Small intestine (tissue), 7 donors: ENCODE results near the gene ITGAE. TPM values are rescaled to one million over a fixed set of nuclear protein-coding genes. Genes with fewer than 3 reads are reported as not detected.

Experiments used
- DNase-seq, 2 donors: peaks; one replicate each; pipeline versions ENCODE4 v3.0.0 to v3.0.0-alpha.2; 2013
- FAIRE-seq: peaks from 2 replicates; lab custom pipeline; 2012; peaks lifted over from hg19 to GRCh38; lab: Jason Lieb, UNC
- H3K27ac ChIP-seq, 3 donors: one replicate each; pipeline ENCODE4 v1.5.1; 2013; ENCODE audit warnings: low read length in 2 of 3, mild to moderate bottlenecking in 2 of 3, control low read depth in 1 of 3, inconsistent platforms in 1 of 3, low read depth in 1 of 3, moderate library complexity in 1 of 3
- H3K27me3 ChIP-seq, 3 donors: one replicate each; pipeline ENCODE4 v1.6.1; 2013; ENCODE audit warnings: low read length in 3 of 3, inconsistent platforms in 1 of 3; ENCODE audit not compliant: control insufficient read depth in 3 of 3, insufficient read depth in 3 of 3
- H3K36me3 ChIP-seq, 3 donors: one replicate each; pipeline ENCODE4 v1.6.1; 2013; ENCODE audit warnings: low read length in 3 of 3, inconsistent platforms in 1 of 3, low read depth in 1 of 3, mild to moderate bottlenecking in 1 of 3, moderate library complexity in 1 of 3; ENCODE audit not compliant: control insufficient read depth in 3 of 3, insufficient read depth in 2 of 3
- H3K4me1 ChIP-seq, 3 donors: one replicate each; pipeline ENCODE4 v1.6.1; 2013; ENCODE audit warnings: low read length in 2 of 3, inconsistent platforms in 1 of 3, low read depth in 1 of 3, mild to moderate bottlenecking in 1 of 3, moderate library complexity in 1 of 3; ENCODE audit not compliant: control insufficient read depth in 3 of 3, insufficient read depth in 2 of 3
- H3K4me3 ChIP-seq, 3 donors: one replicate each; pipeline ENCODE4 v1.5.1; 2013; ENCODE audit warnings: low read length in 3 of 3, control low read depth in 1 of 3, inconsistent platforms in 1 of 3, low read depth in 1 of 3, mild to moderate bottlenecking in 1 of 3, moderate library complexity in 1 of 3
- H3K9me3 ChIP-seq, 2 donors: one replicate each; pipeline ENCODE4 v1.6.1; 2013; ENCODE audit warnings: low read depth in 1 of 2, low read length in 1 of 2; ENCODE audit not compliant: control insufficient read depth in 2 of 2, insufficient read depth in 1 of 2
- WGBS, 3 donors: extraction: QIAGEN DNeasy Blood & Tissue Kit; methylation state at CpG; one replicate each; pipeline ENCODE4 v1.1.7; 2013; 5-methylcytosine and 5-hydroxymethylcytosine counted together
- polyA plus RNA-seq, 4 donors: library from polyadenylated mRNA; stranded (reverse) in 3 of 4; unstranded in 1 of 4; fragments of 200-250 nt in 3 of 4; fragments of 120-200 nt in 1 of 4; gene quantifications; one replicate each; pipeline versions ENCODE4 v1.2.1 to v1.2.3, GENCODE V29; 2013
- donor health status: healthy with polysubstance abuse.
- donor health status: control.
- donor health status: control.
- donor health status: Bipolar disorder and iron deficiency.
- donor health status: healthy.

Gene ITGAE
- polyA plus RNA-seq, 4 donors = 39.4 to 57.8 (median 45.1) TPM

- DNase-seq (no peak), FAIRE-seq (no peak)
- WGBS, 3 donors = 33 to 58% (median 51%) methylated on average over 20 of the region's 20 CpGs
- peaks cover 0 to 12% of the 10 kb centered on the region in 2 donors for H3K9me3 ChIP-seq
- H3K36me3 ChIP-seq = no peaks in the 10 kb centered on the region
- H3K27me3 ChIP-seq = no peaks in the 10 kb centered on the region
- peak overlapping the region; percentile 71 to 89 (median 79) for H3K27ac ChIP-seq
- H3K4me3 ChIP-seq = peak overlapping the region in 2 of 3 donors; percentile 55 to 61
- H3K4me1 ChIP-seq = peaks cover 0 to 7% (median 0%) of the 10 kb centered on the region in 3 donors
These were observed 45.5 kb downstream of the ITGAE start for GRCh38 chr17:3755335-3756030.

GRCh38 chr17:3754458-3755334, 46.3 kb downstream of the ITGAE start:
- 3 to 10% (median 5%) methylated on average over 38 to 56 of the region's 56 CpGs for WGBS, 3 donors
- Histone ChIP-seq H3K27ac (peak overlapping the region; percentile 71 to 89 (median 79)), H3K4me3 (peak overlapping the region in 2 of 3 donors; percentile 55 to 61)

GRCh38 chr17:3754066-3754457, 46.9 kb downstream of the ITGAE start:
- FAIRE-seq (no peak), DNase-seq (no peak)
- H3K27me3 ChIP-seq = no peaks in the 10 kb centered on the region
- peaks cover 0 to 7% (median 0%) of the 10 kb centered on the region in 3 donors for H3K4me1 ChIP-seq
- H3K9me3 ChIP-seq = peaks cover 0 to under 1% of the 10 kb centered on the region in 2 donors
- 79 to 84% (median 84%) methylated on average over 18 of the region's 18 CpGs for WGBS, 3 donors
- H3K27ac ChIP-seq = no peak overlapping the region
- H3K4me3 ChIP-seq = no peak overlapping the region
- H3K36me3 ChIP-seq = no peaks in the 10 kb centered on the region

More at GRCh38 chr17:3754458-3755334, 46.3 kb downstream of the ITGAE start:
- Histone ChIP-seq H3K4me1 (peaks cover 0 to 7% (median 0%) of the 10 kb centered on the region in 3 donors), H3K9me3 (peaks cover 0 to 7% of the 10 kb centered on the region in 2 donors), H3K36me3 (no peaks in the 10 kb centered on the region), H3K27me3 (no peaks in the 10 kb centered on the region)
- FAIRE-seq (no peak), DNase-seq (peak; percentile 97 to 98)

- no peak for FAIRE-seq
These were observed 47.4 kb downstream of the ITGAE start for GRCh38 chr17:3753624-3754023.

GRCh38 chr17:3751836-3752235, 49.2 kb downstream of the ITGAE start:
- Histone ChIP-seq H3K4me1 (peaks cover 0 to 7% (median 0%) of the 10 kb centered on the region in 3 donors), H3K27ac (no peak overlapping the region), H3K36me3 (no peaks in the 10 kb centered on the region), H3K27me3 (no peaks in the 10 kb centered on the region), H3K4me3 (no peak overlapping the region), H3K9me3 (no peaks in the 10 kb centered on the region)
- WGBS, 3 donors = 95 to 97% (median 96%) methylated on average over 12 to 15 of the region's 15 CpGs
- no peak for DNase-seq
- no peak for FAIRE-seq

More at GRCh38 chr17:3753624-3754023, 47.4 kb downstream of the ITGAE start:
- DNase-seq = no peak
- Histone ChIP-seq H3K9me3 (no peaks in the 10 kb centered on the region), H3K4me3 (no peak overlapping the region), H3K4me1 (peaks cover 0 to 7% (median 0%) of the 10 kb centered on the region in 3 donors), H3K27ac (no peak overlapping the region), H3K36me3 (no peaks in the 10 kb centered on the region), H3K27me3 (no peaks in the 10 kb centered on the region)
- 77 to 88% (median 80%) methylated on average over 12 of the region's 12 CpGs for WGBS, 3 donors

- H3K27me3 ChIP-seq = no peaks in the 10 kb centered on the region
- H3K27ac ChIP-seq = peak overlapping the region in 1 of 3 donors; percentile 19
- DNase-seq (peak in 1 of 2 donors; percentile 50), FAIRE-seq (no peak)
- H3K36me3 ChIP-seq = no peaks in the 10 kb centered on the region
- peaks cover 0 to 7% (median 0%) of the 10 kb centered on the region in 3 donors for H3K4me1 ChIP-seq
- 70 to 86% (median 71%) methylated on average over 8 of the region's 8 CpGs for WGBS, 3 donors
- H3K9me3 ChIP-seq = no peaks in the 10 kb centered on the region
- no peak overlapping the region for H3K4me3 ChIP-seq
These were observed 50.1 kb downstream of the ITGAE start for GRCh38 chr17:3750926-3751325.

GRCh38 chr17:3750296-3750695, 50.7 kb downstream of the ITGAE start:
- H3K4me3 ChIP-seq = no peak overlapping the region
- H3K27ac ChIP-seq = no peak overlapping the region
- H3K9me3 ChIP-seq = no peaks in the 10 kb centered on the region
- no peaks in the 10 kb centered on the region for H3K36me3 ChIP-seq
- H3K27me3 ChIP-seq = no peaks in the 10 kb centered on the region
- FAIRE-seq (no peak), DNase-seq (no peak)
- 83 to 86% (median 86%) methylated on average over 17 of the region's 17 CpGs for WGBS, 3 donors
- peaks cover 0 to 2% (median 0%) of the 10 kb centered on the region in 3 donors for H3K4me1 ChIP-seq

- DNase-seq (no peak), FAIRE-seq (no peak)
- Histone ChIP-seq H3K36me3 (no peaks in the 10 kb centered on the region), H3K27me3 (no peaks in the 10 kb centered on the region), H3K4me3 (no peak overlapping the region), H3K4me1 (no peaks in the 10 kb centered on the region), H3K9me3 (no peaks in the 10 kb centered on the region), H3K27ac (no peak overlapping the region)
- WGBS, 3 donors = 75 to 84% (median 82%) methylated on average over 7 of the region's 7 CpGs
These were observed 52.4 kb downstream of the ITGAE start for GRCh38 chr17:3748576-3748975.
